Loucy (cell line): Measurements from ENCODE around the gene TUBA1A.

Experiments used
- H2AFZ ChIP-seq: fragments of 200-600 bp; sonication (generic); 2 replicates; pipeline ENCODE4 v1.6.0; 2016; ENCODE audit warnings: antibody characterized with exemption, mild to moderate bottlenecking, low read length, moderate library complexity
- H3F3A ChIP-seq: fragments of 200-600 bp; 2 replicates; pipeline ENCODE4 v1.6.0; 2016; ENCODE audit warnings: antibody characterized with exemption, low read depth, mild to moderate bottlenecking
- H3K27me3 ChIP-seq: fragments of 200-600 bp; sonication (generic); 2 replicates; pipeline ENCODE4 v1.6.1; 2014; ENCODE audit warnings: low read length, mild to moderate bottlenecking; ENCODE audit not compliant: insufficient read depth, poor library complexity, severe bottlenecking
- H3K36me3 ChIP-seq: fragments of 200-600 bp; sonication (generic); 2 replicates; pipeline ENCODE4 v1.6.1; 2016; ENCODE audit warnings: low read length; ENCODE audit not compliant: insufficient read depth
- H3K4me1 ChIP-seq: fragments of 200-600 bp; sonication (generic); 2 replicates; pipeline ENCODE4 v1.5.1; 2014; ENCODE audit warnings: low read length, mild to moderate bottlenecking; ENCODE audit not compliant: insufficient read depth, poor library complexity, severe bottlenecking
- H3K4me2 ChIP-seq: fragments of 200-600 bp; sonication (generic); 2 replicates; pipeline ENCODE4 v1.6.0; 2014; ENCODE audit warnings: antibody characterized with exemption, low read length, low read depth, mild to moderate bottlenecking; ENCODE audit not compliant: poor library complexity, severe bottlenecking
- H3K4me3 ChIP-seq: fragments of 200-600 bp; sonication (generic); 2 replicates; pipeline ENCODE4 v1.5.1; 2014; ENCODE audit warnings: low read length, mild to moderate bottlenecking, mixed read lengths; ENCODE audit not compliant: poor library complexity, severe bottlenecking
- H3K79me2 ChIP-seq: fragments of 200-600 bp; sonication (generic); 2 replicates; pipeline ENCODE4 v1.6.1; 2014; ENCODE audit warnings: low read length; ENCODE audit not compliant: insufficient read depth
- H3K9ac ChIP-seq: fragments of 200-600 bp; sonication (generic); 2 replicates; pipeline ENCODE4 v1.6.0; 2014; ENCODE audit warnings: mild to moderate bottlenecking, low read depth, low read length, moderate library complexity; ENCODE audit not compliant: poor library complexity, severe bottlenecking
- H3K9me2 ChIP-seq: fragments of 200-600 bp; sonication (generic); replicated peaks from 2 replicates; pipeline ENCODE4 v1.6.1; 2016; ENCODE audit warnings: low read depth, low read length, mixed read lengths
- H3K9me3 ChIP-seq: fragments of 200-600 bp; sonication (generic); 2 replicates; pipeline ENCODE4 v1.6.1; 2014; ENCODE audit warnings: mild to moderate bottlenecking, antibody characterized with exemption, low read length, low read depth; ENCODE audit not compliant: insufficient read depth
- H4K20me1 ChIP-seq: fragments of 200-600 bp; sonication (generic); 2 replicates; pipeline ENCODE4 v1.6.0; 2014; ENCODE audit warnings: antibody characterized with exemption, low read length, mild to moderate bottlenecking; ENCODE audit not compliant: insufficient read depth, poor library complexity, severe bottlenecking
- CTCF ChIP-seq: fragments of 200-600 bp; sonication (generic); conservative IDR thresholded peaks from 2 replicates; pipeline ENCODE4 v1.5.1; 2014; ENCODE audit warnings: mild to moderate bottlenecking, antibody characterized with exemption, low read length
- EZH2phosphoT487 ChIP-seq: fragments of 200-600 bp; IDR thresholded peaks from 2 replicates; pipeline ENCODE4 v1.6.1; 2018; ENCODE audit warnings: antibody characterized with exemption, mild to moderate bottlenecking, moderate library complexity, borderline replicate concordance

TUBA1A gene

GRCh38 chr12:49188916-49189367 lies at the start of gene TUBA1A:
TUBA1A (minus strand) TSS chr12:49189080; CDS start chr12:49188979, 101 bp downstream.
- Histone ChIP-seq H3K27me3 (no peaks in the 10 kb centered on the region), H2AFZ (peak within 1 kb of the TSS; percentile 95), H3K4me2 (peak within 1 kb of the TSS; percentile 85), H3K4me1 (peaks cover 18% of the 10 kb centered on the region), H3K36me3 (peaks cover 17% of the 10 kb centered on the region), H3K9me2 (no peaks in the 10 kb centered on the region), H3K4me3 (peak within 1 kb of the TSS; percentile 97), H3K9ac (peak within 1 kb of the TSS; percentile 92), H3F3A (peaks cover 5% of the 10 kb centered on the region), H3K79me2 (peaks cover 25% of the 10 kb centered on the region), H4K20me1 (peaks cover 17% of the 10 kb centered on the region), H3K9me3 (no peaks in the 10 kb centered on the region)
- TF ChIP-seq EZH2phosphoT487 (no peak), CTCF (no peak)

GRCh38 chr12:49236423-49236822 lies 47.5 kb upstream of the TUBA1A start:
- TF ChIP-seq CTCF: no peak
- TF ChIP-seq EZH2phosphoT487: no peak
- Histone ChIP-seq H3K4me2 (no peak overlapping the region), H3K27me3 (no peaks in the 10 kb centered on the region), H3K9me2 (no peaks in the 10 kb centered on the region), H3K4me3 (no peak overlapping the region), H2AFZ (no peak overlapping the region), H3K36me3 (no peaks in the 10 kb centered on the region), H4K20me1 (no peaks in the 10 kb centered on the region), H3K79me2 (no peaks in the 10 kb centered on the region), H3K4me1 (peaks cover 9% of the 10 kb centered on the region), H3K9ac (no peak overlapping the region), H3K9me3 (no peaks in the 10 kb centered on the region), H3F3A (no peaks in the 10 kb centered on the region)

- Histone ChIP-seq H3K4me1 (peaks cover 9% of the 10 kb centered on the region), H3F3A (no peaks in the 10 kb centered on the region), H3K4me3 (peak overlapping the region; percentile 86), H3K4me2 (peak overlapping the region; percentile 76), H3K27me3 (no peaks in the 10 kb centered on the region), H2AFZ (peak overlapping the region; percentile 86), H3K9ac (peak overlapping the region; percentile 82), H3K36me3 (no peaks in the 10 kb centered on the region), H3K9me2 (no peaks in the 10 kb centered on the region), H4K20me1 (no peaks in the 10 kb centered on the region), H3K9me3 (no peaks in the 10 kb centered on the region), H3K79me2 (no peaks in the 10 kb centered on the region)
- TF ChIP-seq CTCF (no peak), EZH2phosphoT487 (no peak)
Measured at GRCh38 chr12:49233842-49234526, 45.1 kb upstream of the TUBA1A start.
